ENCODE measurements around the gene NCAM1. TPM values are rescaled to one million over a fixed set of nuclear protein-coding genes. Genes with fewer than 3 reads are reported as not detected.

NCAM1 gene
- total RNA-seq, 1 experiment from 2014 or later = 0.33 TPM

DNA sequence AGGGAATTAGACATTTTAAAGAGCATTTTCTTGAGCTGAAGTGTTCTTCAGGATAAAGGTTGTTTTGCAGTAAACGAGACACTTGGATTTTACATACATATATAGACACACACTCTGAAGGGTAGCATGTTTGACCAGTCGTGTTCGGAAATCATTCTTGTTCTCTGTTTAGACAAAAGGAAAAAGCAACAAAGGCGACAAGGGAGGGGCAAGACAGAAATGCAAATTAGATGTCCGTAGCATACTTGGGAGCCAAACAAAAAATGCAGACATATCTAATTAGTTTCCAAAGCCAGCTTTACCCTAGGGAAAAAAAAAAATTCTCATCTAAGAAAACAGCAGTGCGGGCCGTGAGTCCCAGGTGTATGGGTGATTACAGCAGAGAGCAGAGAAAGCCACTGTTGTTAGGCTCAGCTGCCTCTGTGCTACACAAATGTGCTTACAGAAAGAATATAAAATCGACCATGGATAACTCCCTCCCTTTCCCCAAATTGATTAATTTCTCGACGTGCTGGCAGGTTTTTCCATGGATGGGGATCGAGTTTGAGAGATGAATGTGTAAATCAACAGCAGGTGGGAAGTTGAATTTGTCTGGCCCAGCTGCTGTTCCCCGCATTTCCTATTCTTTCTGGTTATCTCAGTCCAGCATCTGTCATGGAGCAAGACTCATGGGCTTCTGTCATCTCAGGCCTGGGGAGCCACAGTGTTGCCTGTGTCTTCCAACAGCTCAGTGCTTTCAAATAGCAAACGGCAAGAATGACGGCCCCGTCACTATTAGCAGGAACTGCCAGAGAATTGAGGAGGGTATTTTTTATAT lies 176.7 kb downstream of the NCAM1 start:
- Histone ChIP-seq H2AFZ (no peak overlapping the region), H3K27me3 (ENCODE audit: insufficient read depth, low read depth) (peaks cover 47% of the 10 kb centered on the region), H3K9me2 (ENCODE audit: insufficient read depth) (no peaks in the 10 kb centered on the region), H3K79me2 (ENCODE audit: low read depth) (no peaks in the 10 kb centered on the region), H3K4me3 (no peak overlapping the region), H3K4me1 (replicated peaks; ENCODE audit: insufficient read depth) (no peaks in the 10 kb centered on the region), H3K4me2 (no peak overlapping the region), H3K27ac (no peak overlapping the region), H3K36me3 (ENCODE audit: low read depth) (no peaks in the 10 kb centered on the region), H3F3A (ENCODE audit: insufficient read depth, low read depth) (no peaks in the 10 kb centered on the region), H3K9me3 (ENCODE audit: insufficient read depth, low read depth) (no peaks in the 10 kb centered on the region), H4K20me1 (ENCODE audit: insufficient read depth) (no peaks in the 10 kb centered on the region)
- TF ChIP-seq EZH2 (IDR thresholded peaks at IDR 0.05; ENCODE audit: low read depth) = no peak
- TF ChIP-seq, protein P1, sequence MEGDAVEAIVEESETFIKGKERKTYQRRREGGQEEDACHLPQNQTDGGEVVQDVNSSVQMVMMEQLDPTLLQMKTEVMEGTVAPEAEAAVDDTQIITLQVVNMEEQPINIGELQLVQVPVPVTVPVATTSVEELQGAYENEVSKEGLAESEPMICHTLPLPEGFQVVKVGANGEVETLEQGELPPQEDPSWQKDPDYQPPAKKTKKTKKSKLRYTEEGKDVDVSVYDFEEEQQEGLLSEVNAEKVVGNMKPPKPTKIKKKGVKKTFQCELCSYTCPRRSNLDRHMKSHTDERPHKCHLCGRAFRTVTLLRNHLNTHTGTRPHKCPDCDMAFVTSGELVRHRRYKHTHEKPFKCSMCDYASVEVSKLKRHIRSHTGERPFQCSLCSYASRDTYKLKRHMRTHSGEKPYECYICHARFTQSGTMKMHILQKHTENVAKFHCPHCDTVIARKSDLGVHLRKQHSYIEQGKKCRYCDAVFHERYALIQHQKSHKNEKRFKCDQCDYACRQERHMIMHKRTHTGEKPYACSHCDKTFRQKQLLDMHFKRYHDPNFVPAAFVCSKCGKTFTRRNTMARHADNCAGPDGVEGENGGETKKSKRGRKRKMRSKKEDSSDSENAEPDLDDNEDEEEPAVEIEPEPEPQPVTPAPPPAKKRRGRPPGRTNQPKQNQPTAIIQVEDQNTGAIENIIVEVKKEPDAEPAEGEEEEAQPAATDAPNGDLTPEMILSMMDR (conservative IDR thresholded peaks at IDR 0.05) = no peak
- no TSS peak for BruUV-seq (replicated peaks)
- POLR2A ChIA-PET (ENCODE audit: unreplicated experiment) = no interaction called here
- CTCF ChIA-PET = interaction anchor here (0.7 kb wide), 1 partner anchor 110 kb away, joined by 5 read pairs; no protein-coding TSS in a partner anchor
- intact Hi-C loops (cut with micrococcal nuclease; ENCODE audit: unreplicated experiment) = no loop called here
- DNase-seq = no peak

DNA sequence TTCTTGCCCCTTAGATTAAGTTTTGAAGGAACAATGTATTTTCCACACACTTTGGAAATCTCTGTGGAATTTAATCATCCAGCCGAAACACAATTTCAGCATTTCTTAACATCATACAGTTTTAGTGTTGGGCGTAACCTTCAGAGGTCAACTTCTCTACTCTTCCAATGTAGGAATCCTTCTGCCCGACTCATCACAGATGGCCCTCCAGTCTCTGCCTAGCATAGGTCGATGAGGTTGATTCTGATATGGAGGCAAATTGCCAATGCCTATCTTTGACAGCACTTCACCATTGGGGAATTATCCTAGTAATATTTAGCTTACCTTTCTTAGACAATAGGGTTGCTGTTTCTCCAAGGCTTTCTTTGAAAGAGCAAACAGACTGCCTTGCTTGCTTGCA lies 177.5 kb downstream of the NCAM1 start:
- H3K36me3 ChIP-seq (ENCODE audit: low read depth) = no peaks in the 10 kb centered on the region
- no peaks in the 10 kb centered on the region for H3K9me3 ChIP-seq (ENCODE audit: insufficient read depth, low read depth)
- no peaks in the 10 kb centered on the region for H3K79me2 ChIP-seq (ENCODE audit: low read depth)
- TF ChIP-seq EZH2 (IDR thresholded peaks at IDR 0.05; ENCODE audit: low read depth) = no peak
- TF ChIP-seq, protein P1 (conservative IDR thresholded peaks at IDR 0.05) = no peak
- no peaks in the 10 kb centered on the region for H3F3A ChIP-seq (ENCODE audit: insufficient read depth, low read depth)
- no peak overlapping the region for H2AFZ ChIP-seq
- POLR2A ChIA-PET (ENCODE audit: unreplicated experiment) = no interaction called here
- H3K4me1 ChIP-seq (replicated peaks; ENCODE audit: insufficient read depth) = no peaks in the 10 kb centered on the region
- no peak overlapping the region for H3K27ac ChIP-seq
- H3K4me2 ChIP-seq = no peak overlapping the region
- no peaks in the 10 kb centered on the region for H3K9me2 ChIP-seq (ENCODE audit: insufficient read depth)
- no peaks in the 10 kb centered on the region for H4K20me1 ChIP-seq (ENCODE audit: insufficient read depth)
- CTCF ChIA-PET = no interaction called here
- intact Hi-C loops (cut with micrococcal nuclease; ENCODE audit: unreplicated experiment) = no loop called here
- DNase-seq = no peak
- H3K27me3 ChIP-seq (ENCODE audit: insufficient read depth, low read depth) = peaks cover 49% of the 10 kb centered on the region
- no peak overlapping the region for H3K4me3 ChIP-seq
- BruUV-seq (replicated peaks) = no TSS peak

DNA sequence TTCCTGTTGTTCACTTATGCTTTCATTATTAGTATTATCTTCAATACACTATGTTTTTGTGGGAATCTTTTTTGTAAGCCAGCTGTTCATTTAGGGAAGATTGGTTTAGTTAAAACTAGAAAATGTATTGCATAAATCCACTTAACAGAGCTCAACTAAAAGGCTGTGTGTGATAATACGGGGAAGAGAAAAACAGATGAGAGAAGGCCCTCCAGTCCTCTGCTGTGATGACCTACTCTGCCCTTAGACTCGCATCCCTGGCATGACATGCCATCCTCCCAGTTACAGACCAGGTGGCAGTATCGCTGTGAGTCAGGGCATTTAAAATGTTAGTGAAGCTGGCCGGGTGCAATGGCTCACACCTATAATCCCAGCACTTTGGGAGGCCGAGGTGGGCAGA lies 179.8 kb downstream of the NCAM1 start:
- no peak overlapping the region for H3K4me3 ChIP-seq
- POLR2A ChIA-PET (ENCODE audit: unreplicated experiment) = no interaction called here
- TF ChIP-seq, protein P1 (conservative IDR thresholded peaks at IDR 0.05) = no peak
- TF ChIP-seq EZH2 (IDR thresholded peaks at IDR 0.05; ENCODE audit: low read depth) = no peak
- H3K9me3 ChIP-seq (ENCODE audit: insufficient read depth, low read depth) = no peaks in the 10 kb centered on the region
- intact Hi-C loops (cut with micrococcal nuclease; ENCODE audit: unreplicated experiment) = no loop called here
- no peaks in the 10 kb centered on the region for H4K20me1 ChIP-seq (ENCODE audit: insufficient read depth)
- no peak overlapping the region for H3K4me2 ChIP-seq
- no peaks in the 10 kb centered on the region for H3F3A ChIP-seq (ENCODE audit: insufficient read depth, low read depth)
- H3K27me3 ChIP-seq (ENCODE audit: insufficient read depth, low read depth) = peaks cover 41% of the 10 kb centered on the region
- no peaks in the 10 kb centered on the region for H3K9me2 ChIP-seq (ENCODE audit: insufficient read depth)
- CTCF ChIA-PET = no interaction called here
- no peaks in the 10 kb centered on the region for H3K4me1 ChIP-seq (replicated peaks; ENCODE audit: insufficient read depth)
- BruUV-seq (replicated peaks) = no TSS peak
- no peaks in the 10 kb centered on the region for H3K36me3 ChIP-seq (ENCODE audit: low read depth)
- H3K27ac ChIP-seq = no peak overlapping the region
- H3K79me2 ChIP-seq (ENCODE audit: low read depth) = no peaks in the 10 kb centered on the region
- no peak overlapping the region for H2AFZ ChIP-seq
- no peak for DNase-seq
